GM23338 (cell line): ENCODE data around the gene CYTH1. TPM values are rescaled to one million over a fixed set of nuclear protein-coding genes. Genes with fewer than 3 reads are reported as not detected.

Experiments used
- ATAC-seq: fragments of 200-7000 bp; cut with Tn5 transposase; 3 replicates; pipeline ENCODE4 v1.9.1; 2020
- DNase-seq: peaks from one replicate; pipeline ENCODE4 v3.0.0-alpha.2; 2015; ENCODE audit warnings: low spot score
- H2AFZ ChIP-seq: fragments of 200-600 bp; sonication (generic); 2 replicates; pipeline ENCODE4 v1.8.0; 2016; ENCODE audit warnings: antibody characterized with exemption, mild to moderate bottlenecking, moderate library complexity
- H3F3A ChIP-seq: fragments of 200-600 bp; sonication (generic); replicated peaks from 2 replicates; pipeline ENCODE4 v1.8.0; 2017; ENCODE audit warnings: antibody characterized with exemption, mixed run types, low read depth
- H3K27ac ChIP-seq: fragments of 200-600 bp; sonication (generic); 2 replicates; pipeline ENCODE4 v1.6.1; 2016; ENCODE audit warnings: low read depth
- H3K27me3 ChIP-seq: fragments of 200-600 bp; sonication (generic); 2 replicates; pipeline ENCODE4 v1.8.0; 2016; ENCODE audit warnings: mild to moderate bottlenecking, mixed run types, moderate library complexity; ENCODE audit not compliant: insufficient read depth
- H3K36me3 ChIP-seq: fragments of 200-600 bp; sonication (generic); 2 replicates; pipeline ENCODE4 v1.8.0; 2016; ENCODE audit warnings: mild to moderate bottlenecking; ENCODE audit not compliant: insufficient read depth
- H3K4me1 ChIP-seq: fragments of 200-600 bp; sonication (generic); 2 replicates; pipeline ENCODE4 v1.8.0; 2016; ENCODE audit warnings: mild to moderate bottlenecking, moderate library complexity; ENCODE audit not compliant: insufficient read depth
- H3K4me2 ChIP-seq: fragments of 200-600 bp; sonication (generic); 2 replicates; pipeline ENCODE4 v1.7.1; 2017; ENCODE audit warnings: mixed run types
- H3K4me3 ChIP-seq: fragments of 200-600 bp; sonication (generic); 2 replicates; pipeline ENCODE4 v1.6.1; 2016; ENCODE audit warnings: mixed run types
- H3K79me2 ChIP-seq: fragments of 200-600 bp; sonication (generic); replicated peaks from 2 replicates; pipeline ENCODE4 v1.8.0; 2017; ENCODE audit warnings: mild to moderate bottlenecking; ENCODE audit not compliant: insufficient read depth
- H3K9me2 ChIP-seq: fragments of 200-600 bp; sonication (generic); 2 replicates; pipeline ENCODE4 v1.8.0; 2017; ENCODE audit not compliant: insufficient read depth
- H4K20me1 ChIP-seq: fragments of 200-600 bp; sonication (generic); replicated peaks from 2 replicates; pipeline ENCODE4 v1.8.0; 2017; ENCODE audit warnings: mild to moderate bottlenecking; ENCODE audit not compliant: insufficient read depth
- H3K27ac Mint-ChIP-seq: 2 replicates; pipeline ENCODE4 v1.8.0; 2020; ENCODE audit warnings: inconsistent platforms, mild to moderate bottlenecking, moderate library complexity, mixed read lengths
- H3K27me3 Mint-ChIP-seq: 3 replicates; pipeline ENCODE4 v1.8.0; 2022; ENCODE audit warnings: low read depth, mild to moderate bottlenecking, moderate library complexity, mixed read lengths, inconsistent platforms; ENCODE audit not compliant: insufficient read depth, poor library complexity
- H3K36me3 Mint-ChIP-seq: 3 replicates; pipeline ENCODE4 v1.8.0; 2021; ENCODE audit warnings: low read depth, mild to moderate bottlenecking, inconsistent platforms, moderate library complexity, mixed read lengths
- H3K4me1 Mint-ChIP-seq: 3 replicates; pipeline ENCODE4 v1.8.0; 2020; ENCODE audit warnings: mild to moderate bottlenecking, inconsistent platforms, mixed read lengths
- H3K4me3 Mint-ChIP-seq: 3 replicates; pipeline ENCODE4 v1.8.0; 2021; ENCODE audit warnings: moderate library complexity, mild to moderate bottlenecking, inconsistent platforms, mixed read lengths
- H3K9me3 Mint-ChIP-seq: 3 replicates; pipeline ENCODE4 v1.8.0; 2020; ENCODE audit warnings: moderate library complexity, mild to moderate bottlenecking, inconsistent platforms, mixed read lengths
- CTCF ChIP-seq, 2 experiments: fragments of 200-600 bp in 1 of 2; sonication (generic) in 1 of 2; conservative IDR thresholded peaks; 2 replicates each; pipeline versions ENCODE4 v1.5.1 to v1.6.1; 2016 to 2017; ENCODE audit warnings: antibody characterized with exemption in 2 of 2, low read depth in 2 of 2, mild to moderate bottlenecking in 2 of 2, moderate library complexity in 1 of 2
- EZH2 ChIP-seq: fragments of 200-600 bp; sonication (generic); IDR thresholded peaks from one replicate; pipeline ENCODE4 v1.8.0; 2017; ENCODE audit warnings: antibody characterized with exemption, mild to moderate bottlenecking, low read depth; ENCODE audit not compliant: unreplicated experiment
- EZH2phosphoT487 ChIP-seq: fragments of 200-600 bp; sonication (generic); IDR thresholded peaks from one replicate; pipeline ENCODE4 v1.8.1; 2018; ENCODE audit warnings: antibody characterized with exemption; ENCODE audit not compliant: unreplicated experiment
- JUNB ChIP-seq: IDR thresholded peaks from one replicate; pipeline ENCODE4 v1.6.1; 2016; ENCODE audit warnings: antibody characterized with exemption; ENCODE audit not compliant: unreplicated experiment
- POLR2AphosphoS5 ChIP-seq: IDR thresholded peaks from 2 replicates; pipeline ENCODE4 v1.6.1; 2016; ENCODE audit warnings: antibody characterized with exemption, low read depth
- ZNF331 ChIP-seq: fragments of 250-450 bp; sonication (Bioruptor Pico); IDR thresholded peaks from 2 replicates; pipeline ENCODE4 v1.5.0; 2020; ENCODE audit warnings: low read depth, mild to moderate bottlenecking, moderate library complexity
- polyA plus RNA-seq: library from polyadenylated mRNA; unstranded; fragments of >200 nt; fragmentation: Nextera tagmentation; extraction: Ambion mirVana; gene quantifications from 2 replicates; pipeline ENCODE4 v1.2.1, GENCODE V29; 2016
- total RNA-seq: library from RNA; depleted of rRNA; stranded (reverse); fragments of >200 nt; shearing (Covaris generic); gene quantifications from 2 replicates; pipeline ENCODE4 v1.2.3, GENCODE V29; 2014
- TF ChIP-seq, protein P1 (sequence below): IDR thresholded peaks from one replicate; pipeline ENCODE4 v1.6.1; 2018; ENCODE audit warnings: antibody characterized with exemption; ENCODE audit not compliant: unreplicated experiment
- TF ChIP-seq, protein P2 (sequence below): fragments of 250-450 bp; sonication (Bioruptor Pico); IDR thresholded peaks from 2 replicates; pipeline ENCODE4 v1.5.0; 2020; ENCODE audit warnings: mild to moderate bottlenecking, moderate library complexity

The CYTH1 gene
- total and polyA plus RNA-seq, 2 experiments from 2014 or later = 13.8 to 14.5 TPM

- TF ChIP-seq POLR2AphosphoS5 = no peak
Observed at GRCh38 chr17:78818152-78818846, 36.2 kb upstream of the CYTH1 start (continued).

DNA sequence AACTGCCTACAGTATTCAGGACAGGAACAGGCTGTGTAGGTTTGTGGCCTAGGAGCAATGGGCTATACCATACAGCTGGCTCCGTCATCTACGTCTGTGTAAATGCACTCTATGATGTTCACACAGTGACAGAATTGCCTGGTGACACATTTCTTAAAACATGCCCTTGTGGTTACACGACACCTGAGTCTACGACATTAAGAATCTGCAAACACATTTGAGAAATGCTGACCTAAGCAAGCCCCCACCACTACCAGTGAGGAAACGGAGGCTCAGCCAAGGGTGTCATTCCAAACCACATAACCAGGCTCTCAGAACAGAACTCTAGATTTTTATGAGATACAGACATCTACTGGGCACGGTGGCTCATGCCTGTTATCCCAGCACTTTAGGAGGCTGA lies 35.0 kb upstream of the CYTH1 start:
- no peak overlapping the region for H3K27ac Mint-ChIP-seq
- H2AFZ ChIP-seq = no peak overlapping the region
- no peaks in the 10 kb centered on the region for H3K9me3 Mint-ChIP-seq
- no peak for TF ChIP-seq JUNB
- TF ChIP-seq EZH2 = no peak
- TF ChIP-seq ZNF331 (CRISPR knock-in tag) = no peak
- no peak for TF ChIP-seq EZH2phosphoT487
- TF ChIP-seq, protein P1, sequence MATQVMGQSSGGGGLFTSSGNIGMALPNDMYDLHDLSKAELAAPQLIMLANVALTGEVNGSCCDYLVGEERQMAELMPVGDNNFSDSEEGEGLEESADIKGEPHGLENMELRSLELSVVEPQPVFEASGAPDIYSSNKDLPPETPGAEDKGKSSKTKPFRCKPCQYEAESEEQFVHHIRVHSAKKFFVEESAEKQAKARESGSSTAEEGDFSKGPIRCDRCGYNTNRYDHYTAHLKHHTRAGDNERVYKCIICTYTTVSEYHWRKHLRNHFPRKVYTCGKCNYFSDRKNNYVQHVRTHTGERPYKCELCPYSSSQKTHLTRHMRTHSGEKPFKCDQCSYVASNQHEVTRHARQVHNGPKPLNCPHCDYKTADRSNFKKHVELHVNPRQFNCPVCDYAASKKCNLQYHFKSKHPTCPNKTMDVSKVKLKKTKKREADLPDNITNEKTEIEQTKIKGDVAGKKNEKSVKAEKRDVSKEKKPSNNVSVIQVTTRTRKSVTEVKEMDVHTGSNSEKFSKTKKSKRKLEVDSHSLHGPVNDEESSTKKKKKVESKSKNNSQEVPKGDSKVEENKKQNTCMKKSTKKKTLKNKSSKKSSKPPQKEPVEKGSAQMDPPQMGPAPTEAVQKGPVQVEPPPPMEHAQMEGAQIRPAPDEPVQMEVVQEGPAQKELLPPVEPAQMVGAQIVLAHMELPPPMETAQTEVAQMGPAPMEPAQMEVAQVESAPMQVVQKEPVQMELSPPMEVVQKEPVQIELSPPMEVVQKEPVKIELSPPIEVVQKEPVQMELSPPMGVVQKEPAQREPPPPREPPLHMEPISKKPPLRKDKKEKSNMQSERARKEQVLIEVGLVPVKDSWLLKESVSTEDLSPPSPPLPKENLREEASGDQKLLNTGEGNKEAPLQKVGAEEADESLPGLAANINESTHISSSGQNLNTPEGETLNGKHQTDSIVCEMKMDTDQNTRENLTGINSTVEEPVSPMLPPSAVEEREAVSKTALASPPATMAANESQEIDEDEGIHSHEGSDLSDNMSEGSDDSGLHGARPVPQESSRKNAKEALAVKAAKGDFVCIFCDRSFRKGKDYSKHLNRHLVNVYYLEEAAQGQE = no peak
- TF ChIP-seq, protein P2, sequence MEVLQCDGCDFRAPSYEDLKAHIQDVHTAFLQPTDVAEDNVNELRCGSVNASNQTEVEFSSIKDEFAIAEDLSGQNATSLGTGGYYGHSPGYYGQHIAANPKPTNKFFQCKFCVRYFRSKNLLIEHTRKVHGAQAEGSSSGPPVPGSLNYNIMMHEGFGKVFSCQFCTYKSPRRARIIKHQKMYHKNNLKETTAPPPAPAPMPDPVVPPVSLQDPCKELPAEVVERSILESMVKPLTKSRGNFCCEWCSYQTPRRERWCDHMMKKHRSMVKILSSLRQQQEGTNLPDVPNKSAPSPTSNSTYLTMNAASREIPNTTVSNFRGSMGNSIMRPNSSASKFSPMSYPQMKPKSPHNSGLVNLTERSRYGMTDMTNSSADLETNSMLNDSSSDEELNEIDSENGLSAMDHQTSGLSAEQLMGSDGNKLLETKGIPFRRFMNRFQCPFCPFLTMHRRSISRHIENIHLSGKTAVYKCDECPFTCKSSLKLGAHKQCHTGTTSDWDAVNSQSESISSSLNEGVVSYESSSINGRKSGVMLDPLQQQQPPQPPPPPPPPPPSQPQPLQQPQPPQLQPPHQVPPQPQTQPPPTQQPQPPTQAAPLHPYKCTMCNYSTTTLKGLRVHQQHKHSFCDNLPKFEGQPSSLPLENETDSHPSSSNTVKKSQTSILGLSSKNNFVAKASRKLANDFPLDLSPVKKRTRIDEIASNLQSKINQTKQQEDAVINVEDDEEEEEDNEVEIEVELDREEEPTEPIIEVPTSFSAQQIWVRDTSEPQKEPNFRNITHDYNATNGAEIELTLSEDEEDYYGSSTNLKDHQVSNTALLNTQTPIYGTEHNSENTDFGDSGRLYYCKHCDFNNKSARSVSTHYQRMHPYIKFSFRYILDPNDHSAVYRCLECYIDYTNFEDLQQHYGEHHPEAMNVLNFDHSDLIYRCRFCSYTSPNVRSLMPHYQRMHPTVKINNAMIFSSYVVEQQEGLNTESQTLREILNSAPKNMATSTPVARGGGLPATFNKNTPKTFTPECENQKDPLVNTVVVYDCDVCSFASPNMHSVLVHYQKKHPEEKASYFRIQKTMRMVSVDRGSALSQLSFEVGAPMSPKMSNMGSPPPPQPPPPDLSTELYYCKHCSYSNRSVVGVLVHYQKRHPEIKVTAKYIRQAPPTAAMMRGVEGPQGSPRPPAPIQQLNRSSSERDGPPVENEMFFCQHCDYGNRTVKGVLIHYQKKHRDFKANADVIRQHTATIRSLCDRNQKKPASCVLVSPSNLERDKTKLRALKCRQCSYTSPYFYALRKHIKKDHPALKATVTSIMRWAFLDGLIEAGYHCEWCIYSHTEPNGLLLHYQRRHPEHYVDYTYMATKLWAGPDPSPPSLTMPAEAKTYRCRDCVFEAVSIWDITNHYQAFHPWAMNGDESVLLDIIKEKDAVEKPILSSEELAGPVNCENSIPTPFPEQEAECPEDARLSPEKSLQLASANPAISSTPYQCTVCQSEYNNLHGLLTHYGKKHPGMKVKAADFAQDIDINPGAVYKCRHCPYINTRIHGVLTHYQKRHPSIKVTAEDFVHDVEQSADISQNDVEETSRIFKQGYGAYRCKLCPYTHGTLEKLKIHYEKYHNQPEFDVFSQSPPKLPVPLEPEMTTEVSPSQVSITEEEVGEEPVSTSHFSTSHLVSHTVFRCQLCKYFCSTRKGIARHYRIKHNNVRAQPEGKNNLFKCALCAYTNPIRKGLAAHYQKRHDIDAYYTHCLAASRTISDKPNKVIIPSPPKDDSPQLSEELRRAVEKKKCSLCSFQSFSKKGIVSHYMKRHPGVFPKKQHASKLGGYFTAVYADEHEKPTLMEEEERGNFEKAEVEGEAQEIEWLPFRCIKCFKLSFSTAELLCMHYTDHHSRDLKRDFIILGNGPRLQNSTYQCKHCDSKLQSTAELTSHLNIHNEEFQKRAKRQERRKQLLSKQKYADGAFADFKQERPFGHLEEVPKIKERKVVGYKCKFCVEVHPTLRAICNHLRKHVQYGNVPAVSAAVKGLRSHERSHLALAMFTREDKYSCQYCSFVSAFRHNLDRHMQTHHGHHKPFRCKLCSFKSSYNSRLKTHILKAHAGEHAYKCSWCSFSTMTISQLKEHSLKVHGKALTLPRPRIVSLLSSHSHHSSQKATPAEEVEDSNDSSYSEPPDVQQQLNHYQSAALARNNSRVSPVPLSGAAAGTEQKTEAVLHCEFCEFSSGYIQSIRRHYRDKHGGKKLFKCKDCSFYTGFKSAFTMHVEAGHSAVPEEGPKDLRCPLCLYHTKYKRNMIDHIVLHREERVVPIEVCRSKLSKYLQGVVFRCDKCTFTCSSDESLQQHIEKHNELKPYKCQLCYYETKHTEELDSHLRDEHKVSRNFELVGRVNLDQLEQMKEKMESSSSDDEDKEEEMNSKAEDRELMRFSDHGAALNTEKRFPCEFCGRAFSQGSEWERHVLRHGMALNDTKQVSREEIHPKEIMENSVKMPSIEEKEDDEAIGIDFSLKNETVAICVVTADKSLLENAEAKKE (CRISPR knock-in tag) = no peak
- no peak for TF ChIP-seq CTCF (conservative IDR thresholded peaks at IDR 0.05; ENCODE audit: low read depth in 2 of 2)
- peaks cover 91% of the 10 kb centered on the region for H3K36me3 Mint-ChIP-seq
- no peak overlapping the region for H3K4me2 ChIP-seq
- H3K9me2 ChIP-seq = no peaks in the 10 kb centered on the region
- peaks cover 73% of the 10 kb centered on the region for H3K36me3 ChIP-seq
- no peaks in the 10 kb centered on the region for H3K27me3 ChIP-seq
- H3K4me1 ChIP-seq = no peaks in the 10 kb centered on the region
- ATAC-seq = no peak
- no peaks in the 10 kb centered on the region for H3K4me1 Mint-ChIP-seq
- H3F3A ChIP-seq = peaks cover 12% of the 10 kb centered on the region; the same call in 1 of the 2 replicates
- H3K4me3 ChIP-seq = no peak overlapping the region
- 0 out of 2 replicates have a peak, but pooled peaks cover 3% of the 10 kb centered on the region for H3K79me2 ChIP-seq
- H4K20me1 ChIP-seq = peaks cover 8% of the 10 kb centered on the region
- DNase-seq = no peak
- H3K27me3 Mint-ChIP-seq = peaks cover 3% of the 10 kb centered on the region
- H3K27ac ChIP-seq = no peak overlapping the region
- no peak overlapping the region for H3K4me3 Mint-ChIP-seq
